ENCODE measurements around the gene UST. TPM values are rescaled to one million over a fixed set of nuclear protein-coding genes. Genes with fewer than 3 reads are reported as not detected.

Gene UST
- total and polyA plus RNA-seq, 2 of the 8 experiments (the other 6 are each of a cell fraction or from before 2014, with no cell fraction given), result 13.5 to 34.5 TPM

GRCh38 chr6:148770408-148771211 is 23.8 kb downstream of the UST start:
- Histone ChIP-seq H3K14ac (ENCODE audit: insufficient read length) (no peak overlapping the region), H4K8ac (ENCODE audit: extremely low read depth, insufficient read depth, low read length) (no peak overlapping the region), H3K27ac (ENCODE audit: low read depth, low read length) (no peak overlapping the region), H3K23me2 (ENCODE audit: low read depth, low read length) (no peaks in the 10 kb centered on the region; the same call in 1 of the 2 replicates), H2BK12ac (ENCODE audit: low read depth, low read length) (0 out of 2 replicates have a peak overlapping the region, but pooled peaks have one; percentile 65), H3K56ac (replicated peaks; ENCODE audit: insufficient read length, low read depth, low read length) (no peak overlapping the region), H3K27me3 (replicated peaks in 1 of 4; ENCODE audit: control insufficient read depth in 3 of 4, extremely low read depth in 1 of 4, insufficient read depth in 3 of 4, low read length in 3 of 4) (no peaks in the 10 kb centered on the region), H3K79me1 (ENCODE audit: low read depth, low read length) (peaks cover 3% of the 10 kb centered on the region; the same call in 1 of the 2 replicates), H3K4me3 (ENCODE audit: extremely low read depth in 1 of 4, insufficient read depth in 2 of 4, low read depth in 3 of 4, low read length in 4 of 4) (no peak overlapping the region), H4K20me1 (replicated peaks in 1 of 2; ENCODE audit: control insufficient read depth in 1 of 2, insufficient read depth in 2 of 2, low read length in 2 of 2) (peaks cover 8 to 13% of the 10 kb centered on the region in 2 experiments), H3K9ac (replicated peaks in 1 of 4; ENCODE audit: extremely low read depth in 1 of 4, low read depth in 3 of 4, low read length in 3 of 4) (no peak overlapping the region), H2AFZ (ENCODE audit: low read length) (no peak overlapping the region), H3K9me3 (ENCODE audit: insufficient read depth in 2 of 2, low read depth in 1 of 2, low read length in 1 of 2) (no peaks in the 10 kb centered on the region), H3K4ac (replicated peaks; ENCODE audit: insufficient read length, low read depth, low read length) (no peak overlapping the region), H3K36me3 (ENCODE audit: control insufficient read depth in 2 of 4, insufficient read depth in 4 of 4, low read length in 3 of 4) (no peaks in the 10 kb centered on the region), H2BK5ac (ENCODE audit: low read depth, low read length) (no peak overlapping the region), H4K91ac (replicated peaks; ENCODE audit: insufficient read length, low read length) (no peak overlapping the region), H4K5ac (ENCODE audit: insufficient read length, low read depth, low read length) (no peak overlapping the region), H3K23ac (ENCODE audit: insufficient read length) (no peak overlapping the region), H2BK120ac (replicated peaks; ENCODE audit: low read depth, low read length) (no peak overlapping the region), H3K4me2 (ENCODE audit: insufficient read depth in 1 of 2, low read depth in 2 of 2, low read length in 2 of 2) (no peak overlapping the region; a peak in 1 of 4 replicates), H3K4me1 (replicated peaks in 1 of 4; ENCODE audit: control insufficient read depth in 3 of 4, insufficient read depth in 4 of 4, low read length in 3 of 4) (peaks cover 6 to 25% (median 20%) of the 10 kb centered on the region in 4 experiments; a peak in 6 of 7 replicates), H3K18ac (ENCODE audit: extremely low read depth, low read length) (0 out of 2 replicates have a peak overlapping the region, but pooled peaks have one; percentile 40), H3K79me2 (ENCODE audit: control insufficient read depth in 1 of 2, insufficient read depth in 2 of 2, low read length in 2 of 2) (peaks cover 10 to 97% of the 10 kb centered on the region in 2 experiments), H2AK5ac (ENCODE audit: low read depth, low read length) (peak overlapping the region; percentile 91; the same call in 1 of the 2 replicates), H2BK20ac (ENCODE audit: low read length) (no peak overlapping the region), H2BK15ac (ENCODE audit: low read length) (no peak overlapping the region)
- POLR2A ChIA-PET (ENCODE audit: partially characterized antibody), result interaction anchor here (0.7 to 1.5 kb wide), 6 partner anchors 8 to 50 kb away, joined by 3 to 5 read pairs (median 3); no protein-coding TSS in a partner anchor
- 72% methylated on average over 8 of the region's 8 CpGs; no CpG with 5 or more reads in 1 of the 2 experiments for WGBS, 2 experiments (ENCODE audit: extremely low coverage in 1 of 2, insufficient coverage in 1 of 2, insufficient read length in 1 of 2, insufficient replicate concordance in 2 of 2, low coverage in 1 of 2, low lambda C conversion rate in 2 of 2, missing lambda C conversion rate in 1 of 2)
- no peak for DNase-seq (ENCODE audit: low read depth in 1 of 2, low spot score in 2 of 2)
- FAIRE-seq, result peak; percentile 24
- CTCF ChIA-PET (ENCODE audit: partially characterized antibody), result interaction anchor here (1.0 to 2.0 kb wide), 4 partner anchors 11 to 204 kb away, joined by 4 to 5 read pairs (median 4); no protein-coding TSS in a partner anchor
- TF ChIP-seq FOSL1 (IDR thresholded peaks at IDR 0.05; ENCODE audit: insufficient read depth, low read depth, low read length) (no peak), CEBPB (IDR thresholded peaks at IDR 0.05; ENCODE audit: low read depth, low read length) (no peak), ZNF274 (IDR thresholded peaks at IDR 0.05; ENCODE audit: borderline replicate concordance, extremely low read depth, low read length) (no peak), KDM4A (IDR thresholded peaks at IDR 0.05; ENCODE audit: low read depth, low read length, severe bottlenecking) (no peak), ATF2 (IDR thresholded peaks at IDR 0.05; ENCODE audit: low read length) (no peak), SIX5 (IDR thresholded peaks at IDR 0.05; ENCODE audit: low read depth, low read length) (no peak), CHD1 (IDR thresholded peaks at IDR 0.05; ENCODE audit: low read depth, low read length) (no peak), CHD2 (IDR thresholded peaks at IDR 0.05; ENCODE audit: low read length) (no peak), RXRA (IDR thresholded peaks at IDR 0.05; ENCODE audit: insufficient read depth, low read depth, low read length) (no peak), GTF2F1 (IDR thresholded peaks at IDR 0.05; ENCODE audit: borderline replicate concordance, low read depth, low read length) (no peak)

All from H1 (cell line).